Effector memory CD4-positive, alpha-beta T cell (primary cell): ENCODE results near the gene ZNF804A.

Source experiments
- DNase-seq, 3 donors: peaks; one replicate each; pipeline ENCODE4 v3.0.0-alpha.2; 2020
- H3K27ac ChIP-seq: 2 replicates; pipeline ENCODE4 v1.7.0; 2013; ENCODE audit warnings: mild to moderate bottlenecking, low read length, moderate library complexity; ENCODE audit not compliant: insufficient read depth, poor library complexity, severe bottlenecking
- H3K27me3 ChIP-seq: replicated peaks from 2 replicates; pipeline ENCODE4 v1.7.0; 2013; ENCODE audit warnings: mild to moderate bottlenecking, low read length; ENCODE audit not compliant: insufficient read depth, control insufficient read depth, poor library complexity, severe bottlenecking
- H3K36me3 ChIP-seq: 2 replicates; pipeline ENCODE4 v1.7.0; 2013; ENCODE audit warnings: mild to moderate bottlenecking, low read length, moderate library complexity; ENCODE audit not compliant: control insufficient read depth, insufficient read depth
- H3K4me1 ChIP-seq: 2 replicates; pipeline ENCODE4 v1.7.0; 2013; ENCODE audit warnings: low read length, mild to moderate bottlenecking; ENCODE audit not compliant: control insufficient read depth, insufficient read depth, poor library complexity, severe bottlenecking
- H3K4me3 ChIP-seq: 2 replicates; pipeline ENCODE4 v1.7.0; 2013; ENCODE audit warnings: low read length, low read depth, mild to moderate bottlenecking; ENCODE audit not compliant: insufficient read depth, poor library complexity, severe bottlenecking
- H3K9me3 ChIP-seq: 2 replicates; pipeline ENCODE4 v1.7.0; 2013; ENCODE audit warnings: mild to moderate bottlenecking, low read length, moderate library complexity; ENCODE audit not compliant: control insufficient read depth

The ZNF804A gene

GRCh38 chr2:184566716-184567115, 31.6 kb upstream of the ZNF804A start:
- H3K9me3 ChIP-seq: no peaks in the 10 kb centered on the region
- H3K4me1 ChIP-seq: no peaks in the 10 kb centered on the region
- no peaks in the 10 kb centered on the region for H3K27me3 ChIP-seq
- no peak for DNase-seq
- no peak overlapping the region for H3K27ac ChIP-seq
- H3K36me3 ChIP-seq: no peaks in the 10 kb centered on the region
- no peak overlapping the region for H3K4me3 ChIP-seq

- Histone ChIP-seq H3K4me3 (no peak overlapping the region), H3K27ac (no peak overlapping the region), H3K36me3 (no peaks in the 10 kb centered on the region), H3K27me3 (no peaks in the 10 kb centered on the region), H3K9me3 (no peaks in the 10 kb centered on the region), H3K4me1 (no peaks in the 10 kb centered on the region)
- no peak for DNase-seq
Measured at GRCh38 chr2:184577056-184577455, 21.3 kb upstream of the ZNF804A start.

- no peak overlapping the region for H3K4me3 ChIP-seq
- no peak for DNase-seq
- no peaks in the 10 kb centered on the region for H3K36me3 ChIP-seq
- H3K27me3 ChIP-seq: no peaks in the 10 kb centered on the region
- no peaks in the 10 kb centered on the region for H3K4me1 ChIP-seq
- H3K27ac ChIP-seq: no peak overlapping the region
- no peaks in the 10 kb centered on the region for H3K9me3 ChIP-seq
Measured at GRCh38 chr2:184577743-184578142, 20.6 kb upstream of the ZNF804A start.

- Histone ChIP-seq H3K36me3 (no peaks in the 10 kb centered on the region), H3K27ac (no peak overlapping the region), H3K9me3 (no peaks in the 10 kb centered on the region), H3K4me3 (no peak overlapping the region), H3K4me1 (no peaks in the 10 kb centered on the region), H3K27me3 (no peaks in the 10 kb centered on the region)
- no peak for DNase-seq
Measured at GRCh38 chr2:184579226-184579625, 19.1 kb upstream of the ZNF804A start.

GRCh38 chr2:184581391-184581790, 16.9 kb upstream of the ZNF804A start:
- Histone ChIP-seq H3K36me3 (no peaks in the 10 kb centered on the region), H3K4me1 (no peaks in the 10 kb centered on the region), H3K27ac (no peak overlapping the region), H3K9me3 (no peaks in the 10 kb centered on the region), H3K4me3 (no peak overlapping the region), H3K27me3 (no peaks in the 10 kb centered on the region)
- no peak for DNase-seq

- no peak overlapping the region for H3K27ac ChIP-seq
- no peaks in the 10 kb centered on the region for H3K27me3 ChIP-seq
- DNase-seq: no peak
- no peaks in the 10 kb centered on the region for H3K9me3 ChIP-seq
- no peaks in the 10 kb centered on the region for H3K36me3 ChIP-seq
- H3K4me1 ChIP-seq: no peaks in the 10 kb centered on the region
- H3K4me3 ChIP-seq: no peak overlapping the region
Measured at GRCh38 chr2:184589261-184589660, 9.1 kb upstream of the ZNF804A start.

- no peak overlapping the region for H3K27ac ChIP-seq
- H3K4me1 ChIP-seq: no peaks in the 10 kb centered on the region
- no peak for DNase-seq
- peaks cover 8% of the 10 kb centered on the region for H3K27me3 ChIP-seq
- H3K9me3 ChIP-seq: no peaks in the 10 kb centered on the region
- no peaks in the 10 kb centered on the region for H3K36me3 ChIP-seq
- no peak overlapping the region for H3K4me3 ChIP-seq
Measured at GRCh38 chr2:184596819-184597411, 1.4 kb upstream of the ZNF804A start.

GRCh38 chr2:184597571-184597991, 748 bp upstream of the ZNF804A start:
- H3K36me3 ChIP-seq: no peaks in the 10 kb centered on the region
- H3K4me1 ChIP-seq: no peaks in the 10 kb centered on the region
- peaks cover 8% of the 10 kb centered on the region for H3K27me3 ChIP-seq
- no peak overlapping the region for H3K4me3 ChIP-seq
- no peak overlapping the region for H3K27ac ChIP-seq
- H3K9me3 ChIP-seq: no peaks in the 10 kb centered on the region
- no peak for DNase-seq

GRCh38 chr2:184598002-184598315, 370 bp upstream of the ZNF804A start:
- Histone ChIP-seq H3K27ac (no peak overlapping the region), H3K27me3 (peaks cover 8% of the 10 kb centered on the region), H3K9me3 (no peaks in the 10 kb centered on the region), H3K4me1 (no peaks in the 10 kb centered on the region), H3K4me3 (no peak overlapping the region), H3K36me3 (no peaks in the 10 kb centered on the region)
- no peak for DNase-seq

- Histone ChIP-seq H3K36me3 (no peaks in the 10 kb centered on the region), H3K27ac (no peak overlapping the region), H3K27me3 (peaks cover 8% of the 10 kb centered on the region), H3K9me3 (no peaks in the 10 kb centered on the region), H3K4me1 (no peaks in the 10 kb centered on the region), H3K4me3 (no peak overlapping the region)
- DNase-seq: no peak
Measured at GRCh38 chr2:184599054-184599871, 934 bp downstream of the ZNF804A start.
